GM23338 (cell line): ENCODE data around the gene CEBPE. TPM values are rescaled to one million over a fixed set of nuclear protein-coding genes. Genes with fewer than 3 reads are reported as not detected.
A peak's percentile ranks its signal among the peaks of the same experiment; 100 is the strongest.

Experiments used
- ATAC-seq: fragments of 200-7000 bp; cut with Tn5 transposase; 3 replicates; pipeline ENCODE4 v1.9.1; 2020
- DNase-seq: peaks from one replicate; pipeline ENCODE4 v3.0.0-alpha.2; 2015; ENCODE audit warnings: low spot score
- H2AFZ ChIP-seq: fragments of 200-600 bp; sonication (generic); 2 replicates; pipeline ENCODE4 v1.8.0; 2016; ENCODE audit warnings: antibody characterized with exemption, mild to moderate bottlenecking, moderate library complexity
- H3F3A ChIP-seq: fragments of 200-600 bp; sonication (generic); replicated peaks from 2 replicates; pipeline ENCODE4 v1.8.0; 2017; ENCODE audit warnings: antibody characterized with exemption, mixed run types, low read depth
- H3K27ac ChIP-seq: fragments of 200-600 bp; sonication (generic); 2 replicates; pipeline ENCODE4 v1.6.1; 2016; ENCODE audit warnings: low read depth
- H3K27me3 ChIP-seq: fragments of 200-600 bp; sonication (generic); 2 replicates; pipeline ENCODE4 v1.8.0; 2016; ENCODE audit warnings: mild to moderate bottlenecking, mixed run types, moderate library complexity; ENCODE audit not compliant: insufficient read depth
- H3K36me3 ChIP-seq: fragments of 200-600 bp; sonication (generic); 2 replicates; pipeline ENCODE4 v1.8.0; 2016; ENCODE audit warnings: mild to moderate bottlenecking; ENCODE audit not compliant: insufficient read depth
- H3K4me1 ChIP-seq: fragments of 200-600 bp; sonication (generic); 2 replicates; pipeline ENCODE4 v1.8.0; 2016; ENCODE audit warnings: mild to moderate bottlenecking, moderate library complexity; ENCODE audit not compliant: insufficient read depth
- H3K4me2 ChIP-seq: fragments of 200-600 bp; sonication (generic); 2 replicates; pipeline ENCODE4 v1.7.1; 2017; ENCODE audit warnings: mixed run types
- H3K4me3 ChIP-seq: fragments of 200-600 bp; sonication (generic); 2 replicates; pipeline ENCODE4 v1.6.1; 2016; ENCODE audit warnings: mixed run types
- H3K79me2 ChIP-seq: fragments of 200-600 bp; sonication (generic); replicated peaks from 2 replicates; pipeline ENCODE4 v1.8.0; 2017; ENCODE audit warnings: mild to moderate bottlenecking; ENCODE audit not compliant: insufficient read depth
- H3K9me2 ChIP-seq: fragments of 200-600 bp; sonication (generic); 2 replicates; pipeline ENCODE4 v1.8.0; 2017; ENCODE audit not compliant: insufficient read depth
- H4K20me1 ChIP-seq: fragments of 200-600 bp; sonication (generic); replicated peaks from 2 replicates; pipeline ENCODE4 v1.8.0; 2017; ENCODE audit warnings: mild to moderate bottlenecking; ENCODE audit not compliant: insufficient read depth
- H3K27ac Mint-ChIP-seq: 2 replicates; pipeline ENCODE4 v1.8.0; 2020; ENCODE audit warnings: inconsistent platforms, mild to moderate bottlenecking, moderate library complexity, mixed read lengths
- H3K27me3 Mint-ChIP-seq: 3 replicates; pipeline ENCODE4 v1.8.0; 2022; ENCODE audit warnings: low read depth, mild to moderate bottlenecking, moderate library complexity, mixed read lengths, inconsistent platforms; ENCODE audit not compliant: insufficient read depth, poor library complexity
- H3K36me3 Mint-ChIP-seq: 3 replicates; pipeline ENCODE4 v1.8.0; 2021; ENCODE audit warnings: low read depth, mild to moderate bottlenecking, inconsistent platforms, moderate library complexity, mixed read lengths
- H3K4me1 Mint-ChIP-seq: 3 replicates; pipeline ENCODE4 v1.8.0; 2020; ENCODE audit warnings: mild to moderate bottlenecking, inconsistent platforms, mixed read lengths
- H3K4me3 Mint-ChIP-seq: 3 replicates; pipeline ENCODE4 v1.8.0; 2021; ENCODE audit warnings: moderate library complexity, mild to moderate bottlenecking, inconsistent platforms, mixed read lengths
- H3K9me3 Mint-ChIP-seq: 3 replicates; pipeline ENCODE4 v1.8.0; 2020; ENCODE audit warnings: moderate library complexity, mild to moderate bottlenecking, inconsistent platforms, mixed read lengths
- CREB1 ChIP-seq: fragments of 250-450 bp; sonication (Bioruptor Pico); IDR thresholded peaks from 2 replicates; pipeline ENCODE4 v1.5.0; 2020; ENCODE audit warnings: low read depth, mild to moderate bottlenecking, moderate library complexity
- EZH2 ChIP-seq: fragments of 200-600 bp; sonication (generic); IDR thresholded peaks from one replicate; pipeline ENCODE4 v1.8.0; 2017; ENCODE audit warnings: antibody characterized with exemption, mild to moderate bottlenecking, low read depth; ENCODE audit not compliant: unreplicated experiment
- EZH2phosphoT487 ChIP-seq: fragments of 200-600 bp; sonication (generic); IDR thresholded peaks from one replicate; pipeline ENCODE4 v1.8.1; 2018; ENCODE audit warnings: antibody characterized with exemption; ENCODE audit not compliant: unreplicated experiment
- JUNB ChIP-seq: IDR thresholded peaks from one replicate; pipeline ENCODE4 v1.6.1; 2016; ENCODE audit warnings: antibody characterized with exemption; ENCODE audit not compliant: unreplicated experiment
- REST ChIP-seq: IDR thresholded peaks from one replicate; pipeline ENCODE4 v1.6.1; 2018; ENCODE audit warnings: antibody characterized with exemption; ENCODE audit not compliant: unreplicated experiment
- STAT1 ChIP-seq: IDR thresholded peaks from one replicate; pipeline ENCODE4 v1.6.1; 2016; ENCODE audit warnings: antibody characterized with exemption; ENCODE audit not compliant: unreplicated experiment
- ZNF331 ChIP-seq: fragments of 250-450 bp; sonication (Bioruptor Pico); IDR thresholded peaks from 2 replicates; pipeline ENCODE4 v1.5.0; 2020; ENCODE audit warnings: low read depth, mild to moderate bottlenecking, moderate library complexity
- polyA plus RNA-seq: library from polyadenylated mRNA; unstranded; fragments of >200 nt; fragmentation: Nextera tagmentation; extraction: Ambion mirVana; gene quantifications from 2 replicates; pipeline ENCODE4 v1.2.1, GENCODE V29; 2016
- total RNA-seq: library from RNA; depleted of rRNA; stranded (reverse); fragments of >200 nt; shearing (Covaris generic); gene quantifications from 2 replicates; pipeline ENCODE4 v1.2.3, GENCODE V29; 2014

Gene CEBPE
- total and polyA plus RNA-seq, 2 experiments from 2014 or later: not detected

- Histone ChIP-seq H3K79me2 (peaks cover 17% of the 10 kb centered on the region), H3K4me1 (0 out of 2 replicates have a peak, but pooled peaks cover 5% of the 10 kb centered on the region), H3K27ac (0 out of 2 replicates have a peak overlapping the region, but pooled peaks have one; percentile 32), H3K27me3 (no peaks in the 10 kb centered on the region), H3K9me2 (no peaks in the 10 kb centered on the region), H3K4me3 (no peak overlapping the region), H2AFZ (no peak overlapping the region), H4K20me1 (peaks cover 19% of the 10 kb centered on the region), H3K4me2 (no peak overlapping the region), H3F3A (0 out of 2 replicates have a peak, but pooled peaks cover 8% of the 10 kb centered on the region), H3K36me3 (peaks cover 8% of the 10 kb centered on the region; the same call in 1 of the 2 replicates)
- peaks cover 7% of the 10 kb centered on the region; the same call in 2 of the 3 replicates for H3K4me1 Mint-ChIP-seq
- peaks cover 6% of the 10 kb centered on the region for H3K27me3 Mint-ChIP-seq
- TF ChIP-seq EZH2phosphoT487 (no peak), CREB1 (CRISPR knock-in tag) (no peak), ZNF331 (CRISPR knock-in tag) (no peak), REST (no peak)
- no peak overlapping the region for H3K4me3 Mint-ChIP-seq
- H3K9me3 Mint-ChIP-seq: no peaks in the 10 kb centered on the region
- H3K27ac Mint-ChIP-seq: peak overlapping the region; percentile 14
- no peak for DNase-seq
- no peak for ATAC-seq
- peaks cover 67% of the 10 kb centered on the region for H3K36me3 Mint-ChIP-seq
Observed at GRCh38 chr14:23168246-23168645, 49.2 kb upstream of the CEBPE start.

- peak overlapping the region; percentile 14 for H3K27ac Mint-ChIP-seq
- peaks cover 72% of the 10 kb centered on the region for H3K36me3 Mint-ChIP-seq
- Histone ChIP-seq H3K36me3 (peaks cover 8% of the 10 kb centered on the region; the same call in 1 of the 2 replicates), H3K9me2 (no peaks in the 10 kb centered on the region), H3K27me3 (no peaks in the 10 kb centered on the region), H4K20me1 (peaks cover 19% of the 10 kb centered on the region), H3K27ac (no peak overlapping the region), H3K4me2 (no peak overlapping the region), H3K79me2 (peaks cover 9% of the 10 kb centered on the region; the same call in 1 of the 2 replicates), H3K4me3 (no peak overlapping the region), H3F3A (0 out of 2 replicates have a peak, but pooled peaks cover 12% of the 10 kb centered on the region), H3K4me1 (peaks cover 13% of the 10 kb centered on the region), H2AFZ (no peak overlapping the region)
- DNase-seq (no peak), ATAC-seq (no peak)
- H3K27me3 Mint-ChIP-seq: peaks cover 14% of the 10 kb centered on the region
- H3K4me3 Mint-ChIP-seq: no peak overlapping the region
- H3K4me1 Mint-ChIP-seq: peaks cover 13% of the 10 kb centered on the region
- H3K9me3 Mint-ChIP-seq: no peaks in the 10 kb centered on the region
- no peak for TF ChIP-seq REST
- no peak for TF ChIP-seq STAT1
- TF ChIP-seq EZH2phosphoT487: no peak
- no peak for TF ChIP-seq JUNB
- no peak for TF ChIP-seq EZH2
Observed at GRCh38 chr14:23167116-23167847, 48.2 kb upstream of the CEBPE start.
